ENCODE results near the gene ZMYM2.

DNA sequence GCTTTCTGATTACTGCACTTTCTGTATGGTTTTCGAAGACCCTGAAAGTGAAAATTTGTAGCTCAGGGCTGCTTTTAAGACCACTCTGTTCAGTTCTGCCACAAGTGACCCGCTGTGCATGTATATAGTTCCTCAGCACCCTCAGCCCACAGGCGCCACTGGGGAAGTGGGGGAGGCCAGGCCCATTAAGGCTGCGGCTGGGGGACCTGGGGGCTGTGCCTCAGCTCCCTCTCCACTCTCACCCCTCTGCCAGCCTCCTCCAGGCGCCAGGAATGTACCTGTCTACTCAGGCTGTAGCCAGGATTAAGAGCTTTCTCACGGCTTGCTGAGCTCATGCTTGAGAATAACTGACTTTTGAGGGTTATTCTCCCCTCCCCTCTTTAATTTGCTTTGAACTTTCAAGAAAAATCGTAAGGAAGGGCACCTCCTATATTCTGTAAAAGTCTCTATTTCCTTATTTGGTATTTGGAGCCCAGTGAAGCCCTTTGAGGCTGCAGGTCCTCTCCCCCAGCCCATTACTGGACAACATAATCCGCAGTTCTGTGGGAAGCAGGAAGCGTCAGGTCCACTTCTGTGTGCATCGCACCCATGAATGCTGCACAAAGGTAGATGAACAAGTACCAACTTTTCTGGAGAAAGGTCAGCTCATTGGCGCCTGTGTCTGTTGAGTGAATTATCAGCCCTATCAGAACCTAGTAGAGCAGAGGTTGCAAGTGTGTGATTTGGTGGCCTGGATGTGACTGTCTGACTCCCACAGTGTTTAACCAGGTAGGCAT lies 172.7 kb downstream of the ZMYM2 start:
- TF ChIP-seq POLR2A (IDR thresholded peaks at IDR 0.05) (no peak), POLR2AphosphoS5 (IDR thresholded peaks at IDR 0.05) (no peak), EP300 (IDR thresholded peaks at IDR 0.05) (no peak)
- TF ChIP-seq, protein P1, sequence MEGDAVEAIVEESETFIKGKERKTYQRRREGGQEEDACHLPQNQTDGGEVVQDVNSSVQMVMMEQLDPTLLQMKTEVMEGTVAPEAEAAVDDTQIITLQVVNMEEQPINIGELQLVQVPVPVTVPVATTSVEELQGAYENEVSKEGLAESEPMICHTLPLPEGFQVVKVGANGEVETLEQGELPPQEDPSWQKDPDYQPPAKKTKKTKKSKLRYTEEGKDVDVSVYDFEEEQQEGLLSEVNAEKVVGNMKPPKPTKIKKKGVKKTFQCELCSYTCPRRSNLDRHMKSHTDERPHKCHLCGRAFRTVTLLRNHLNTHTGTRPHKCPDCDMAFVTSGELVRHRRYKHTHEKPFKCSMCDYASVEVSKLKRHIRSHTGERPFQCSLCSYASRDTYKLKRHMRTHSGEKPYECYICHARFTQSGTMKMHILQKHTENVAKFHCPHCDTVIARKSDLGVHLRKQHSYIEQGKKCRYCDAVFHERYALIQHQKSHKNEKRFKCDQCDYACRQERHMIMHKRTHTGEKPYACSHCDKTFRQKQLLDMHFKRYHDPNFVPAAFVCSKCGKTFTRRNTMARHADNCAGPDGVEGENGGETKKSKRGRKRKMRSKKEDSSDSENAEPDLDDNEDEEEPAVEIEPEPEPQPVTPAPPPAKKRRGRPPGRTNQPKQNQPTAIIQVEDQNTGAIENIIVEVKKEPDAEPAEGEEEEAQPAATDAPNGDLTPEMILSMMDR (IDR thresholded peaks at IDR 0.05), result no peak

All from stomach (tissue), 4 donors.